AG04449 (cell line): Measurements from ENCODE around the gene ATP8A2.

Source experiments
- CTCF ChIA-PET: fragments of 350-600 bp; formaldehyde crosslinking; extraction: SDS; loops from one replicate; lab custom pipeline; 2021; ENCODE audit warnings: antibody characterized with exemption; lab: Yijun Ruan, JAX
- POLR2A ChIA-PET: fragments of 400-600, 350-600 bp; formaldehyde crosslinking; extraction: SDS; loops from one replicate; lab custom pipeline; 2020; ENCODE audit warnings: antibody characterized with exemption, inconsistent platforms; lab: Yijun Ruan, JAX
- DNase-seq: peaks from one replicate; pipeline ENCODE4 v3.0.0-alpha.2; 2010; ENCODE audit warnings: low read depth, low spot score
- H3K4me3 ChIP-seq: 2 replicates; pipeline ENCODE4 v1.5.1; 2011; ENCODE audit warnings: low read depth, mild to moderate bottlenecking, control low read depth, low read length
- CTCF ChIP-seq: IDR thresholded peaks from one replicate; pipeline ENCODE4 v1.5.1; 2011; ENCODE audit warnings: mild to moderate bottlenecking, moderate library complexity, low read length, control low read depth, inconsistent platforms; ENCODE audit not compliant: insufficient read depth; ENCODE audit errors: missing control alignments

The ATP8A2 gene

GRCh38 chr13:25865391-25865790 lies 493.6 kb downstream of the ATP8A2 start:
- ChIA-PET CTCF (no interaction called here), POLR2A (no interaction called here)
- DNase-seq = no peak
- no peak overlapping the region for H3K4me3 ChIP-seq
- no peak for TF ChIP-seq CTCF

- ChIA-PET POLR2A (no interaction called here), CTCF (no interaction called here)
- DNase-seq = no peak
- no peak overlapping the region for H3K4me3 ChIP-seq
- no peak for TF ChIP-seq CTCF
These were observed 495.3 kb downstream of the ATP8A2 start for GRCh38 chr13:25867038-25867437.

GRCh38 chr13:25868490-25868889 lies 496.7 kb downstream of the ATP8A2 start:
- TF ChIP-seq CTCF = no peak

GRCh38 chr13:25869941-25870340 lies 498.2 kb downstream of the ATP8A2 start:
- TF ChIP-seq CTCF = no peak
- no peak overlapping the region for H3K4me3 ChIP-seq
- POLR2A ChIA-PET = no interaction called here
- CTCF ChIA-PET = no interaction called here
- DNase-seq = no peak

More at GRCh38 chr13:25868490-25868889, 496.7 kb downstream of the ATP8A2 start:
- CTCF ChIA-PET = no interaction called here
- POLR2A ChIA-PET = no interaction called here
- H3K4me3 ChIP-seq = no peak overlapping the region
- DNase-seq = no peak

- H3K4me3 ChIP-seq = no peak overlapping the region
- TF ChIP-seq CTCF = no peak
- ChIA-PET CTCF (no interaction called here), POLR2A (no interaction called here)
- no peak for DNase-seq
These were observed 499.8 kb downstream of the ATP8A2 start for GRCh38 chr13:25871389-25872125.

- H3K4me3 ChIP-seq = no peak overlapping the region
- no peak for TF ChIP-seq CTCF
- ChIA-PET POLR2A (no interaction called here), CTCF (interaction anchor here (0.7 to 0.8 kb wide), 2 partner anchors 8 to 16 kb away, joined by 3 read pairs; no protein-coding TSS in a partner anchor)
- no peak for DNase-seq
These were observed 500.9 kb downstream of the ATP8A2 start for GRCh38 chr13:25872481-25873241.
